ENCODE data around the gene CYB5R4. TPM values are rescaled to one million over a fixed set of nuclear protein-coding genes. Genes with fewer than 3 reads are reported as not detected.
"Not testable (repeated sequence)": the region's sequence is repeated elsewhere in the genome, so short reads cannot be mapped to it uniquely, and the experiment has no call there.

CYB5R4 gene
- total RNA-seq, 3 donors from 2014 or later: 25.8 to 30.9 (median 27.7) TPM

DNA sequence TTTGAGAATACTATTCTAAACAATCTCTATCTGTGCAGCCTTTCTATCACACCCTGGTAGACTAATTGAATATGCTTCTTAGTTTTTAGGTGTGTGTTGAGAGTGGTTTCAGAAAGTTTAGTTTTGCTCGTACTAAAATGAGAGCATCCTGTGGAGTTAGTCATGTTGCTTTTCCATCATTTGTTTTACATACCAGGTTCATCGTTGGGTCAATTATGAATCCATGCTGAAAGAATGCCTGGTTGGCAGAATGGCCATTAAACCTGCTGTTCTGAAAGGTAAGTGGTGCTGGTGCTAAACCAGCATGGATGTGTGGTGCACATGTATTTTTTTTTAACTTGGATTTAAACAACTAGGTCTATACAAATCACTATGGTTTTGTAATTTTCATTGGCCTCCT is 49.3 kb downstream of the CYB5R4 start:
- peaks cover 22% of the 10 kb centered on the region for H3K4me1 Mint-ChIP-seq (ENCODE audit: low read depth)
- peaks cover 39% of the 10 kb centered on the region for H3K36me3 Mint-ChIP-seq (ENCODE audit: insufficient read depth)
- ATAC-seq: no peak
- no peak overlapping the region for H3K4me3 Mint-ChIP-seq
- DNase-seq: no peak
- no peaks in the 10 kb centered on the region for H3K27me3 Mint-ChIP-seq (ENCODE audit: low read depth)
- peaks cover 15% of the 10 kb centered on the region for H3K9me3 Mint-ChIP-seq

DNA sequence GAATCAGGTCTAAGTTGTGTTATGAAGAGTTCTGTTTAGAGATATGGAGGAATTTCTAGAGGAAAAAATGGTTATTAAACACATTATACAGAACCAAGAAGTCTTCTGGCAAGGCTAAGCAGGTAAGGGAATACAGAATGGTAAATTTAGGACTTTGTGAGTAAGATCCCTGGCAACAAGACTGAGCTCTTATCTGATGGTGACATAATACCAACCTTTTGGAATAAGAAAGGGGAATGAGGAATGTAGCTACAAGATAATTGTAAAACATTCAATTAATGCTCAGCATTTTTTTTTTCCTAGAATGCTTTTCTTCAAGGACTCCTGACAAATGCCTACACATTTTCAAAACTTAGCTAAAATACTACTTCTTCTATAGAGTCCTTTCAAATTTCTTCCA is 51.8 kb downstream of the CYB5R4 start:
- Mint-ChIP-seq H3K27me3 (ENCODE audit: low read depth) (no peaks in the 10 kb centered on the region), H3K4me3 (no peak overlapping the region), H3K36me3 (ENCODE audit: insufficient read depth) (peaks cover 36% of the 10 kb centered on the region), H3K9me3 (peaks cover 5% of the 10 kb centered on the region), H3K4me1 (ENCODE audit: low read depth) (peaks cover 19% of the 10 kb centered on the region)
- ATAC-seq (no peak), DNase-seq (no peak)

DNA sequence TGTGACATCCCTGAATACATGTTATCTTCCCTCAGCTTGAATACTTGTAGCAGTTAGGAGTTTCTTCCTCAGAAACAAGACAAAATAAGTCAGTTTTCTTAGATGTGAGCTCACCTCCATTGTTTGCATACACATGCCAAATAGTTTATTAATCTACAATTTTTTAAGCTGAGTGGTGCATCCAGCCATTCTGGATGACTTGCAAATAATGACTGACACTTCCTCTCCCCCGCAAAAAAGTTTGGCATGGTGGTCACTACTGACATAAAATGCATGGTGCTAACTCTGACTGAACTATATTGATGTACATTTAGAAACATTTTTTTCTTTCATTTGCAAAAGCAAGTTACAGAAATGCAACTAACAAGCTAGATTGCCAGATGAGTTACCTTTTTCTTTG is 55.5 kb downstream of the CYB5R4 start:
- H3K36me3 Mint-ChIP-seq (ENCODE audit: insufficient read depth): peaks cover 29% of the 10 kb centered on the region
- H3K27me3 Mint-ChIP-seq (ENCODE audit: low read depth): no peaks in the 10 kb centered on the region
- H3K4me3 Mint-ChIP-seq: no peak overlapping the region
- DNase-seq (no peak), ATAC-seq (no peak)
- H3K4me1 Mint-ChIP-seq (ENCODE audit: low read depth): peaks cover 5% of the 10 kb centered on the region
- H3K9me3 Mint-ChIP-seq: no peaks in the 10 kb centered on the region

DNA sequence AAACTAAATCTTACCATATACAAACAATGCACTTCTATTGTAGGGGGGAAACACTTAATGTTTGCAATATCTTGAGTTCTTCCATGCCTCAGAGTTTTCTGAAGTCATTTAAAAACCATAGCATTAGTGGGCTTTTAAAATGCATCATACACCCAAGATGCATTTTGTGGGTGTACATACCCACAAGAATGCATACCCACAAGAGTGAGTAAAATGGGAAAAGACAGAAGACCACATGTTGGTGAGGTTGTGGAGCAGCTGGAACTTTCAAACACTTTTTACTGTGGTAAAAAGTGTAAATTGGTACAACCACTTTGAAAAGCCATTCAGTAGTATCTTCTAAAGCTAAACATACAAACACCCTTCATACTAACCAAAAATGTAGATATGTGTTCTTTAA is 57.5 kb downstream of the CYB5R4 start:
- peaks cover 26% of the 10 kb centered on the region for H3K36me3 Mint-ChIP-seq (ENCODE audit: insufficient read depth)
- no peak overlapping the region for H3K4me3 Mint-ChIP-seq
- no peaks in the 10 kb centered on the region for H3K9me3 Mint-ChIP-seq
- no peak for DNase-seq
- H3K4me1 Mint-ChIP-seq (ENCODE audit: low read depth): peaks cover 3% of the 10 kb centered on the region
- no peak for ATAC-seq
- H3K27me3 Mint-ChIP-seq (ENCODE audit: low read depth): no peaks in the 10 kb centered on the region

DNA sequence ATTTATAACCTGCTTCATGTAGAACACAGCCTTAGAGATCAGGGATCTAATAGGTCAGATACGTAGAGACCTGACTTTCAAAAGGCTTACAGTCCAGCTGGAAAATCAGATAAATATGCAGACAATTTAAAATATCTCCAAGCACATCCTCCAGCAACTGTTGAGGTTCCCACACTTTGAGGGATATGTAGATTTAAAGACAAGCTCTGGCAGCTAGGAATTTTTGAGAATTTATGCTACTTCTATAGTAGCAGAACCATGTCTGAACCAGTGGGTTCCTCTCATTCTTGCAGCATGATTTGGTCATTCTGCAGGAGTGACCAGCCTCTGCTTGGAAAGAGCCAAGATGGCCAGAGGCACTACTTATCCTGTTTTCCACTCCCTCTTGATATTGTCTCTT is 60.5 kb downstream of the CYB5R4 start:
- Mint-ChIP-seq H3K27me3 (ENCODE audit: low read depth) (no peaks in the 10 kb centered on the region), H3K4me3 (no peak overlapping the region), H3K9me3 (no peaks in the 10 kb centered on the region), H3K4me1 (ENCODE audit: low read depth) (peaks cover 3% of the 10 kb centered on the region), H3K36me3 (ENCODE audit: insufficient read depth) (peaks cover 34% of the 10 kb centered on the region)
- DNase-seq: no peak
- ATAC-seq: no peak

DNA sequence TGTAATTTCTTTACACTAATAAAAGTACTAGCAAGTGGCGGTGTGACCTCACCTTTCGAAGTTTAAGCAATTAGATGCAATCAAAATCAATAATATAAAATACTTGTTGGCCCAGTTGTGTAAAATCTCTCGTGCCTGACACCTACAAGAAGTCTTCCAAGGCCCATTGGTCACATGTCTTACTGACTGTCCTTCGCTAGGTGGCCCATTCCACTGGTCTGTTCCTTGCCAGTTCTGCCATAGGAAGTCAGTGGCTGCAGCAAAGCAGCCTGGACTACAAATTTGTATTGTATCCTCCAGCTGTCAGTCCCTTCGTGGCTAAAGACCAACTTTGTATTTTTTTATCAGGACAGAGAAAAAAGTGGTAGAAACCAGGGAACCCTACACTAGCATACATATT is 61.8 kb downstream of the CYB5R4 start:
- no peaks in the 10 kb centered on the region for H3K27me3 Mint-ChIP-seq (ENCODE audit: low read depth)
- no peaks in the 10 kb centered on the region for H3K9me3 Mint-ChIP-seq
- no peak overlapping the region for H3K4me3 Mint-ChIP-seq
- ATAC-seq: no peak
- DNase-seq: no peak
- no peaks in the 10 kb centered on the region for H3K4me1 Mint-ChIP-seq (ENCODE audit: low read depth)
- H3K36me3 Mint-ChIP-seq (ENCODE audit: insufficient read depth): peaks cover 35% of the 10 kb centered on the region

DNA sequence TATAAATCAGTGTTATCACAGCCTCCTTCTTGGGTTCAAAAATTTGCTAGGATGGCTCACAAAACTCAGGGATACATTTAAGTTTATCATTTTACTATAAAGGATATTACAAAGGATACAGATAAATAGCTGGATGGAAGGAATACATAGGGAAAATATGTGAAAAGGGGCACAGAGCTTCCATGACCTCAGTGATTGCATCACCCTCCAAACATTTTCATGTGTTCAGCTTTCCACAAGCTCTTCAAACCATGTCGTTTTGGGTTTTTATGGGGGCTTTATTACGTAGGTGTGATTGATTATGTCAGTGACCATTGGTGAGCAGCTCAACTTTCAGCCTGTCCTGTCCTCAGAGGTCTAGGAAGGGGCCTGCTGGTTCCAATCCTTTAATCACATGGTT is 68.0 kb downstream of the CYB5R4 start:
- H3K27me3 Mint-ChIP-seq (ENCODE audit: low read depth): no peaks in the 10 kb centered on the region
- DNase-seq (no peak), ATAC-seq (no peak)
- peaks cover 55% of the 10 kb centered on the region for H3K36me3 Mint-ChIP-seq (ENCODE audit: insufficient read depth)
- H3K9me3 Mint-ChIP-seq: no peaks in the 10 kb centered on the region
- H3K4me1 Mint-ChIP-seq (ENCODE audit: low read depth): no peaks in the 10 kb centered on the region
- H3K4me3 Mint-ChIP-seq: no peak overlapping the region

DNA sequence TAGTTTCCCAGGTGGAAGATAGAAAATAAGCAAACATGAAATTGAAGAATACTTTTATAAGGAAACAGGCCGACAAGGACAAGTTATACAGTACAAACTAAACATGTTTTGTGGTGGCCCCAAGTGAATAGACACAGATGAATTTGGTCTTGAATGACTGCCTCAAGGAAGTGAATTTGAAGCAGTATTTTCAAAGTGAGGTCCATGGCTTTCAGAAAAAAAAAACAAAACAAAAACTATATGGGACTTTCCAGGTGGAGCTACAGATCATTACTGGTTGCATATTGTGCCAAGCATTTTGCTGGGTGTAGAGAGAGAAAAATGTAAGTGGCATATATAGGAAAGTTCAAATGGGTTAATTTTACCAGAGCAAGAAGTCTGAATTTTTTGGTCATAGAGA is 68.8 kb downstream of the CYB5R4 start:
- H3K4me3 Mint-ChIP-seq: no peak overlapping the region
- ATAC-seq: no peak

DNA sequence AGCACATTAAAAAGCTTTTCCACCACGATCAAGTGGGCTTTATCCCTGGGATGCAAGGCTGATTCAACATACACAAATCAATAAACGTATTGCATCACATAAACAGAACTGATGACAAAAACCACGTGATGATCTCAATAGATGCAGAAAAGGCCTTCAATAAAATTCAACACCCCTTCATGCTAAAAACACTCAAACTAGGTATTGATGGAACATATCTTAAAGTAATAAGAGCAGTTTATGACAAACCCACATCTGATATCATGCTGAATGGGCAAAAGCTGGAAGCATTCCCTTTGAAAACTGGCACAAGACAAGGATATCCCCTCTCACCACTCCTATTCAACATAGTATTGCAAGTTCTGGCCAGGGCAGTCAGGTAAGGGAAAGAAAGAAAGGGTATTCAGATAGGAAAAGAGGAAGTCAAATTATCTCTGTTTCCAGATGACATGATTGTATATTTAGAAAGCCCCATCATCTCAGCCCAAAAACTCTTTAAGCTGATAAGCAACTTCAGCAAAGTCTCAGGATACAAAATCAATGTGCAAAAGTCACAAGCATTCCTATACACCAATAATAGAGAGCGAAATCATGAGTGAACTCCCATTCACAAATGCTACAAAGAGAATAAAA is 86.8 kb downstream of the CYB5R4 start:
- H3K27me3 Mint-ChIP-seq (ENCODE audit: low read depth); H3K4me1 Mint-ChIP-seq (ENCODE audit: low read depth); DNase-seq; H3K4me3 Mint-ChIP-seq; ATAC-seq: not testable (repeated sequence)
- Mint-ChIP-seq H3K36me3 (ENCODE audit: insufficient read depth) (peaks cover 35% of the 10 kb centered on the region), H3K9me3 (peaks cover 31% of the 10 kb centered on the region)

More for the DNA sequence above, 68.8 kb downstream of the CYB5R4 start:
- Mint-ChIP-seq H3K27me3 (ENCODE audit: low read depth) (no peaks in the 10 kb centered on the region), H3K9me3 (no peaks in the 10 kb centered on the region), H3K4me1 (ENCODE audit: low read depth) (no peaks in the 10 kb centered on the region), H3K36me3 (ENCODE audit: insufficient read depth) (peaks cover 57% of the 10 kb centered on the region)
- no peak for DNase-seq

DNA sequence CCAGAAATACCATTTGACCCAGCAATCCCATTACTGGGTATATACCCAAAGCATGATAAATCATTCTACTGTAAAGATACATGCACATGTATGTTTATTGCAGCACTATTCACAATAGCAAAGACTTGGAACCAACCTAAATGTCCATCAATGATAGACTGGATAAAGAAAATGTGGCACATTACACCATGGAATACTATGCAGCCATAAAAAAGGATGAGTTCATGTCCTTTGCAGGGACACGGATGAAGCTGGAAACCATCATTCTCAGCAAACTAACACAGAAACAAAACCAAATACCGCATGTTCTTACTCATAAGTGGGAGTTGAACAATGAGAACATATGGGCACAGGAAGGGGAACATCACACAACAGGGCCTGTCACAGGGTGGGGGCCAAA is 88.5 kb downstream of the CYB5R4 start:
- not testable (repeated sequence) for H3K4me1 Mint-ChIP-seq (ENCODE audit: low read depth); ATAC-seq; H3K27me3 Mint-ChIP-seq (ENCODE audit: low read depth); H3K4me3 Mint-ChIP-seq; DNase-seq
- H3K9me3 Mint-ChIP-seq: peaks cover 31% of the 10 kb centered on the region
- peaks cover 34% of the 10 kb centered on the region for H3K36me3 Mint-ChIP-seq (ENCODE audit: insufficient read depth)

DNA sequence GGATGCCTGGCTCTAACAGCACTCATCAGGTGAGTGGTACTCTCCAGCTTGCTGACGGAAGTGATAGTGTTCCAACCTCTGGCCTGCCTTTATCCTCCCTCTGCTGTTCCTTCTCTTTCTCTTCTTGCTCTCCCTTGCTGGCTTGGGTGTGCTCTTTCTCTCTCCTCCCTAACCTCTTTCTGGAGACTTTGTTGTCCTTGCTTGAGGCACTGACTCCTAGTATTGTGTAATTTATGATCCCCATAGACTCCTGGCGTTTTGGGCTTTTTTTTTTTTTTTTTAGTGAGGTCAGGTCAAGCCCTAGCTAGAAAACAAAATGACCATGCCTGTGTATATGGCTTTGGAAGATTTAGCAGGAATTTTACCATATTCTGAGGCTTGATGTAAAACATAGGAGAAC is 89.4 kb downstream of the CYB5R4 start:
- ATAC-seq: no peak
- peaks cover 26% of the 10 kb centered on the region for H3K9me3 Mint-ChIP-seq
- peaks cover 29% of the 10 kb centered on the region for H3K36me3 Mint-ChIP-seq (ENCODE audit: insufficient read depth)
- no peaks in the 10 kb centered on the region for H3K27me3 Mint-ChIP-seq (ENCODE audit: low read depth)
- H3K4me1 Mint-ChIP-seq (ENCODE audit: low read depth): no peaks in the 10 kb centered on the region
- no peak for DNase-seq
- no peak overlapping the region for H3K4me3 Mint-ChIP-seq

DNA sequence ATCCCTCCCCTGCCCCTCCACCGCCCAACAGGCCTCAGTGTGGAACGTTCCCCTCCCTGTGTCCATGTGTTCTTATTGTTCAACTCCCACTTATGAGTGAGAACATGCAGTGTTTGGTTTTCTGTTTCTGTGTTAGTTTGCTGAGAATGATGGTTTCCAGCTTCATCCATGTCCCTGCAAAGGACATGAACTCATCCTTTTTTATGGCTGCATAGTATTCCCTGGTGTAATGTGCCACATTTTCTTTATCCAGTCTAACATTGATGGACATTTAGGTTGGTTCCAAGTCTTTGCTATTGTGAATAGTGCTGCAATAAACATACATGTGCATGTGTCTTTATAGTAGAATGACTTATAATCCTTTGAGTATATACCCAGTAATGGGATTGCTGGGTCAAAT is 91.9 kb downstream of the CYB5R4 start:
- not testable (repeated sequence) for H3K27me3 Mint-ChIP-seq (ENCODE audit: low read depth); H3K4me1 Mint-ChIP-seq (ENCODE audit: low read depth); ATAC-seq; H3K4me3 Mint-ChIP-seq; H3K9me3 Mint-ChIP-seq; DNase-seq
- H3K36me3 Mint-ChIP-seq (ENCODE audit: insufficient read depth): peaks cover 40% of the 10 kb centered on the region

DNA sequence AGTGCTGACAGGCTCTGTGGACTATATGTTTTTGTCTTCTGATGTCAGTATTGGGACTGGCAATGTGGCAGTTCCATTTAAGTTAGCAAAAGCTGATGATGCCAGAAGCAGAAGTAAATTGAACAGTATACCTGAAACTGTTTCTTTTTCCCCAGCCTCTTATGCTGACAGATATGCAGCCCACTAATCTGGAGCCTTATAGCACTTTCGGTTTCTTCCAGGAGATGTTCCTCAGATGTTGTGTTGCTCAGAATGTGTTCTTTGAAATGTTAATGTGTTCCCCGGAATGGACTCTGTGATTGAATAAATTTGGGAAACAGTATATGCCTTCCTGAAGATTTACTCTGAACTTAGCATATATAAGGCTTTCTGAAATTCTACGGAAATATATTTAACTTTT is 93.3 kb downstream of the CYB5R4 start:
- ATAC-seq (no peak), DNase-seq (no peak)
- no peaks in the 10 kb centered on the region for H3K27me3 Mint-ChIP-seq (ENCODE audit: low read depth)
- H3K9me3 Mint-ChIP-seq: peaks cover 4% of the 10 kb centered on the region
- H3K4me3 Mint-ChIP-seq: no peak overlapping the region
- no peaks in the 10 kb centered on the region for H3K4me1 Mint-ChIP-seq (ENCODE audit: low read depth)
- peaks cover 44% of the 10 kb centered on the region for H3K36me3 Mint-ChIP-seq (ENCODE audit: insufficient read depth)

DNA sequence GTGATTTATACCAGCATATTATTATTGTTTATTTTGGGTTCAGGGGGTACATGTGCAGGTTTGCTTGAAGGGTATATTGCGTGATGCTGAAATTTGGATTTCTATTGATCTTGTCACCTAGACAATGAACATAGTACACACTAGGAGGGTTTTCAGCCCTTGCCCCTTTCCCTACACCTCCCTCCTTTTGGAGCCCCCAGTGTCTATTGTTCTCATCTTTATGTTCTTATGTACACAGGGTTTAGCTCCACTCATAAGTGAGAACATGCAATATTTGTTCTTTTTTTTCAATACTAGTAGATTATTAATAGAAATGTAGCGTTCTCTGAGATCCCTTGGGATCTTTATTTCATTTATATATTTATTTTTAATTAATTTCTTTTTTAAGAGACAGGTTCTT is 94.9 kb downstream of the CYB5R4 start:
- Mint-ChIP-seq H3K9me3 (no peaks in the 10 kb centered on the region), H3K4me3 (no peak overlapping the region), H3K27me3 (ENCODE audit: low read depth) (no peaks in the 10 kb centered on the region), H3K4me1 (ENCODE audit: low read depth) (no peaks in the 10 kb centered on the region), H3K36me3 (ENCODE audit: insufficient read depth) (peaks cover 47% of the 10 kb centered on the region)
- ATAC-seq: no peak
- no peak for DNase-seq

DNA sequence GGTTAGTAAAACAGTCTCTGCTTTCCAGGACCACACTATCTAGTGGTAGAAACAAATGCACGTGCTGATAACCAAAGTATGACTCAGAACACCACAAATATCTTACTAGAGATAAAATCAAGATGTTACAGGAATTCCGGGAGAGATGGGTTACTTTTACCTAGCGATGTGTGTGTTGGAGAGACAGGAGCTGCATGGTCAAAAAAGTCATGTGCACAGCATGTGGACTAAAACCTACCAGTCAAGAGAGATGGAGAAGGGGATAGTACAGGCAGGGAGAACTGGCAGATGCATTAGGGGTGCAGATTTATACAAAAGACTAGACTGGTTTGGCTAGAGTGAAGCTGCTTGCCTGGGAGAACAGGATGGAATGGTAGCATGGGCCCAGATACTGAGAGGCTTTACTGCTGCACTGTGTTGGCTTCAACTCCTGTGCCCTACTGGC is 98.8 kb downstream of the CYB5R4 start:
- no peaks in the 10 kb centered on the region for H3K9me3 Mint-ChIP-seq
- no peak overlapping the region for H3K4me3 Mint-ChIP-seq
- H3K27me3 Mint-ChIP-seq (ENCODE audit: low read depth): no peaks in the 10 kb centered on the region
- ATAC-seq: no peak
- DNase-seq: no peak
- H3K4me1 Mint-ChIP-seq (ENCODE audit: low read depth): no peaks in the 10 kb centered on the region
- peaks cover 54% of the 10 kb centered on the region for H3K36me3 Mint-ChIP-seq (ENCODE audit: insufficient read depth)

DNA sequence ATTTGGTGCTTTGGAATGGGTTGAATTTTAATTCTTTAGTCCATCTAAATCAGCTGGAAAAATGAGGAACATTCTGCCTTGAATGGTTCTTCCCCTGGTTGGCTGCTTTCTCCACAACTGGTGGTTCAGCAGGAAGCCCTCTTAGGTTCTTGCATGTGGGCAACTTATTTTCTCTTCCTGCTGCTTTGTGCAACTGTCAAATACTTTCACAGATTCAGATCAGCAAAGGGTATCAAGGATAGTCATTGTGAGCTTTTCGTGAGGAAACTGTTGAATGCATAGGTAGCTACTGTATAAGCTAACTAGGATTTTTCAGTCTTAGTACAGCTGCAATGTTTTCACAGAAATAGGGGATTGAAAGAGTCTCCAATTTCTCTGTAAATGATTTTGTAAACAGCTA is 101.2 kb downstream of the CYB5R4 start:
- no peak for DNase-seq
- Mint-ChIP-seq H3K9me3 (peaks cover 10% of the 10 kb centered on the region), H3K4me1 (ENCODE audit: low read depth) (no peaks in the 10 kb centered on the region)

More for the DNA sequence above, 101.2 kb downstream of the CYB5R4 start:
- no peak overlapping the region for H3K4me3 Mint-ChIP-seq
- no peak for ATAC-seq
- H3K27me3 Mint-ChIP-seq (ENCODE audit: low read depth): no peaks in the 10 kb centered on the region
- H3K36me3 Mint-ChIP-seq (ENCODE audit: insufficient read depth): peaks cover 57% of the 10 kb centered on the region
